ENCODE results near the gene MAML2. TPM values are rescaled to one million over a fixed set of nuclear protein-coding genes. Genes with fewer than 3 reads are reported as not detected.

The MAML2 gene
- total RNA-seq, 1 donor from 2014 or later, result 18.7 TPM

DNA sequence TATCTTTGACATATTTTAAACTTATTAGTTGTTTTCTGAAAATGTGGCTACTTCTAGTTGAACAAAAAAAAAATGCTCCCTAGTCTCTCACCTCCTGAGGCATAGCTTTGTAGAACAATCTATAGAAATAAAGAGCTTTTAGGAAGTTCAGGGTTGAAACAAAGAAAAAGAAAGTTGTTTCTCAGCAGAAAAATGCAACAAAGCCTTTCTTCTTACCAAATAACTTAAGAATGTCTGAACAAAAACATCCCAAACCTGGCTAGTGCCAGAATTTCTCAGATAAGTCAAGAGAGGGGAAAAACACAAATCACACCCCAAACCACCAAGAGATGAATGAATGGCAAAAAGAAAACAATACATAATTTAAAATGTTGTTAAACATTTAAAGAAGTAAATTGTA is 114.1 kb downstream of the MAML2 start:
- TF ChIP-seq, protein P1, sequence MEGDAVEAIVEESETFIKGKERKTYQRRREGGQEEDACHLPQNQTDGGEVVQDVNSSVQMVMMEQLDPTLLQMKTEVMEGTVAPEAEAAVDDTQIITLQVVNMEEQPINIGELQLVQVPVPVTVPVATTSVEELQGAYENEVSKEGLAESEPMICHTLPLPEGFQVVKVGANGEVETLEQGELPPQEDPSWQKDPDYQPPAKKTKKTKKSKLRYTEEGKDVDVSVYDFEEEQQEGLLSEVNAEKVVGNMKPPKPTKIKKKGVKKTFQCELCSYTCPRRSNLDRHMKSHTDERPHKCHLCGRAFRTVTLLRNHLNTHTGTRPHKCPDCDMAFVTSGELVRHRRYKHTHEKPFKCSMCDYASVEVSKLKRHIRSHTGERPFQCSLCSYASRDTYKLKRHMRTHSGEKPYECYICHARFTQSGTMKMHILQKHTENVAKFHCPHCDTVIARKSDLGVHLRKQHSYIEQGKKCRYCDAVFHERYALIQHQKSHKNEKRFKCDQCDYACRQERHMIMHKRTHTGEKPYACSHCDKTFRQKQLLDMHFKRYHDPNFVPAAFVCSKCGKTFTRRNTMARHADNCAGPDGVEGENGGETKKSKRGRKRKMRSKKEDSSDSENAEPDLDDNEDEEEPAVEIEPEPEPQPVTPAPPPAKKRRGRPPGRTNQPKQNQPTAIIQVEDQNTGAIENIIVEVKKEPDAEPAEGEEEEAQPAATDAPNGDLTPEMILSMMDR (conservative IDR thresholded peaks at IDR 0.05), result no peak
- Mint-ChIP-seq H3K4me1 (peaks cover 14% of the 10 kb centered on the region), H3K9me3 (peaks cover 3% of the 10 kb centered on the region), H3K27ac (ENCODE audit: unreplicated experiment) (no peak overlapping the region), H3K27me3 (ENCODE audit: low read depth) (no peaks in the 10 kb centered on the region), H3K36me3 (ENCODE audit: low read depth) (peaks cover 7% of the 10 kb centered on the region), H3K4me3 (no peak overlapping the region)
- DNase-seq (ENCODE audit: low read depth, low spot score), result no peak

DNA sequence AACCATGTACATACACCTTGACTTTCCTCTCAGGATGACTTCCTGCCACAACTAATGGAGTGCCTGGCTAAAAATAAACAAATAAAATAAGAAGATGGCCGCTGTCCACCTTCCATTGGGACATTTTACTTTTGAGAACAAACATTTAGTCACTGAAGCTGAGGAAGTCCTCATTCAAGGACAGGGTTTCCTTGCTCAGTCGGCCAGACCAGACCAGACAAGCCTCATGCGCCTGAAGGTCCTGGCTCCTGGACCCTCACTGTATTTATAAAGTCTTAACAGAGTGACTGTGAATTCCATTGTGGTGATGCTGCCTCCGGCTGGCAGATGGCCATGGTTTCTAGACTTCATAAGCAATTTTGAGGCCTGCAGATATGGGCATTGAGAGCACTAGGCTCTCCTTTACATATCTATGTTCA is 114.5 kb downstream of the MAML2 start:
- DNase-seq (ENCODE audit: low read depth, low spot score), result no peak
- Mint-ChIP-seq H3K36me3 (ENCODE audit: low read depth) (peaks cover 7% of the 10 kb centered on the region), H3K27ac (ENCODE audit: unreplicated experiment) (no peak overlapping the region), H3K4me1 (peaks cover 14% of the 10 kb centered on the region), H3K27me3 (ENCODE audit: low read depth) (no peaks in the 10 kb centered on the region), H3K9me3 (peaks cover 3% of the 10 kb centered on the region), H3K4me3 (no peak overlapping the region)
- TF ChIP-seq, protein P1 (conservative IDR thresholded peaks at IDR 0.05), result no peak

DNA sequence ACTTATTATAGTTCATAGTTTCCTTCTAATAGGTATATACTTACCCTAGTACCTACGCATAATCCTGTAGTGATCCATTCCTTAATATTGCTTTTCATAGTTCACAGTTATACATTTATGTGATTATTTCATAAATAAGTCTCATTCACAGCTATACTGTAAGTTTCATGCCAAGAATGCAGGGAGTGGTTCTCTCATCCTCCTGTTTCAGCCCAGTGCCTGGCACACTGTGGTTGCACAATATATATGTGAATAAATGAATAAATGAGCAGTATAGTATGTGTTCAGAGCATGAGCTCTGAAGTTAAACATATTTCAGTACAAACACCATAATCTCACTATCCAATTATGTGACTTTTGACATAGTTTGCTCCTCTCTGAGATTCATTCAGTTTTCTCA is 115.8 kb downstream of the MAML2 start:
- Mint-ChIP-seq H3K4me1 (peaks cover 17% of the 10 kb centered on the region), H3K27ac (ENCODE audit: unreplicated experiment) (no peak overlapping the region), H3K36me3 (ENCODE audit: low read depth) (peaks cover 7% of the 10 kb centered on the region), H3K27me3 (ENCODE audit: low read depth) (no peaks in the 10 kb centered on the region), H3K9me3 (peaks cover 3% of the 10 kb centered on the region), H3K4me3 (no peak overlapping the region)
- DNase-seq (ENCODE audit: low read depth, low spot score), result no peak
- TF ChIP-seq, protein P1 (conservative IDR thresholded peaks at IDR 0.05), result no peak

DNA sequence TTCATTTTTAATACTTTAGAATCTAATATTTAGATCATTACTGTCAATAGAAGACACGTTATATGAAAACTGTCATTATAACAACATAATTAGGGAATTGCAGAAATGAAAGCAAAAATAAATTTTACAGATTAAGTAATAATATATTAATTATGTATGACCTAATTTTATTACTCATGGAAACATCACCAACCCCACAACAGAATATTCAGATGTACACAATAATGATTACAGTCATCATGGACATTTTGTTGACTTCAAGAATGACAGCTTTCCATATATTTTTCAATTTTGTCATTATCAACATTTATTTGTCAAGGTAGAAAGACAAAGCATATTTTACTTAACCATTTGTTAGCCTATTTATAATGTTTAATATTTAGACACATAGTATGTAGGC is 119.9 kb downstream of the MAML2 start:
- TF ChIP-seq, protein P1 (conservative IDR thresholded peaks at IDR 0.05), result no peak
- Mint-ChIP-seq H3K9me3 (no peaks in the 10 kb centered on the region), H3K4me1 (peaks cover 30% of the 10 kb centered on the region), H3K27me3 (ENCODE audit: low read depth) (no peaks in the 10 kb centered on the region), H3K4me3 (no peak overlapping the region), H3K27ac (ENCODE audit: unreplicated experiment) (no peak overlapping the region), H3K36me3 (ENCODE audit: low read depth) (no peaks in the 10 kb centered on the region)
- DNase-seq (ENCODE audit: low read depth, low spot score), result no peak

DNA sequence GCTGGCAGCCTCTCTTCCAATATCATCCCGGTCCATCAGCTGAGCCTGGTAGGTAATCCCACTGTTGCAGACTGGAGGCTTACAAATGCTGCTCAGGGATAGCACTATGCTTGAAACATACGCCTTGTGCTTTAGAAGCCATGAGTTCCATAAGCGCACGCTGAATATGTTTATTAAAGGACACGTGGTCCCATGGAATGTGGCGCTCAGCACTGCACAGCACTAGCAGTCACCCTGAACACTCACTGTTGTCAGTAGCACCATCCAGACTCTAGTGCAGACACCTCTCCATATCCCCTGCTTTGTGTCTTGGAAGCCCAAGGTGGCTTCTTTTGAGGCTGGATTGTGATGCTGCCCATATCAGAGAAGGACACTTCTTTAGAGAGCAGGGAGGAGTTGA is 120.9 kb downstream of the MAML2 start:
- Mint-ChIP-seq H3K27me3 (ENCODE audit: low read depth) (no peaks in the 10 kb centered on the region), H3K27ac (ENCODE audit: unreplicated experiment) (no peak overlapping the region), H3K4me3 (no peak overlapping the region), H3K36me3 (ENCODE audit: low read depth) (no peaks in the 10 kb centered on the region), H3K9me3 (no peaks in the 10 kb centered on the region), H3K4me1 (peaks cover 40% of the 10 kb centered on the region)
- TF ChIP-seq, protein P1 (conservative IDR thresholded peaks at IDR 0.05), result no peak
- no peak for DNase-seq (ENCODE audit: low read depth, low spot score)
